ENCODE measurements around the gene ZMYM3.

ZMYM3 gene

GRCh38 chrX:71210816-71211215 is 43.1 kb downstream of the ZMYM3 start:
- DNase-seq = no peak

DNA sequence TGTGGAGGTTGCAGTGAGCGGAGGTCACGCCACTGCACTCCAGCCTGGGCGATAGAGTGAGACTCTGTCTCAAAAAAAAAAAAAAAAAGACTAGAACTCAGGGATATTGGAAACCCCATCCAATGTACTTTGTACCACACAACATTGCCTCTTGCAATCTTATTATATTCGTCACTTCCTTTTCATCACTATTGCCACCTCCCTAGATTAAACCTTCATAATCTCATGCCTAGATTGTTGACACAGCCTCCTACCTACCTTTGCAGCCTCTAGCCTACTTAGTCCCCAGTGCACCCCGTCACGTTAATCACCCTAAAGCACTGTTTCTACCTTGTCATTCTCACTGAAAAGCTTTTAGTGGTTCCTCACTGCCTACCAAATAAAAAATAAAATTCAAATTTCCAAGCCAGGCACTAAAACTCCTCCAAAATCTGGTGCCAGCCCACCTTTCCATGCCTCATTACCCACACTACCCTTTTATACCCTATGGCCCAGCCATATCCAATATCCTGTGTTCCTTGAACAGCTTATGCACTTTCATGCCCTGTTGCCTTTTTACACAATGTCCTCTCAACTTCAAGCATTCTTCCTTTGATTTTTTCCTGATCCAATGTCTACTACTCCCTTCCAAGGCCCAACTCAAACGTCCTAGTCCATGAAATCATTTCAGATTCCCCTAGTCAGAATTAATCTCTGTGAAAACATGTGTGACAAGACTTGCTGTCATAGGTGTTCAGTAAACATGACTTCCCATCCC is 54.5 kb downstream of the ZMYM3 start:
- DNase-seq = no peak

DNA sequence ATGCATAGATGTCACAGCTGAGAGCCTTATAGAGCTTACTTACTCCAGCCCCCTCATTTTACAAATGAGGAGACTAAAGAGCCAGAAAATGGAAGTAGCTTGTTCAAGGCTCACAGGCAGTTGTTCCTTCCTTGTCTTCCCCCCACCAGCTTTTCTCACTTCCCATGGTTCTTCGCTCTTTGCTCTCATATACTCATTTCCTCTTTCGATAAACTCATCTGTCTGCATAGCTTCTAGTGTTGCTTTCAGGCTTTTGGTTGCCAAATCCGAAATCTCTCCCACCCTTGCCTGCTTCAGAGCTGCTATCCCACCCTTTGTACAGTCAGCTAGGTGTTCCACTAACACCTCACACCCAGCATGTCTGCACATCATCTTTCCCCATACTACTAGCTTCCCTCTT is 55.9 kb downstream of the ZMYM3 start:
- DNase-seq = no peak

- DNase-seq = no peak
These were observed 57.8 kb downstream of the ZMYM3 start for GRCh38 chrX:71195964-71196649.

- no peak for DNase-seq
These were observed 62.7 kb downstream of the ZMYM3 start for GRCh38 chrX:71191248-71191647.

All from DMS 273 treated with DMSO at 0.1 percent for 48 hours (cell line).